ENCODE data around the gene ZBTB12. TPM values are rescaled to one million over a fixed set of nuclear protein-coding genes. Genes with fewer than 3 reads are reported as not detected.
A peak's percentile ranks its signal among the peaks of the same experiment; 100 is the strongest.

ZBTB12 gene
- total RNA-seq, 1 donor = 3.6 TPM

- Histone ChIP-seq H3K27me3 (ENCODE audit: insufficient read depth, low read length) (peaks cover 8% of the 10 kb centered on the region), H3K27ac (ENCODE audit: low read depth, low read length) (no peak overlapping the region)
These were observed 29.1 kb upstream of the ZBTB12 start for GRCh38 chr6:31930962-31931361.

GRCh38 chr6:31928672-31928939, 26.7 kb upstream of the ZBTB12 start:
- H3K4me1 ChIP-seq (ENCODE audit: insufficient read depth, low read length) = no peaks in the 10 kb centered on the region
- DNase-seq (ENCODE audit: insufficient read length, low spot score, missing footprints) = no peak
- H3K27me3 ChIP-seq (ENCODE audit: insufficient read depth, low read length) = peaks cover 7% of the 10 kb centered on the region
- no peak overlapping the region for H3K27ac ChIP-seq (ENCODE audit: low read depth, low read length)
- H4K20me1 ChIP-seq (ENCODE audit: insufficient read depth, low read length) = no peaks in the 10 kb centered on the region
- H3K4me3 ChIP-seq (ENCODE audit: insufficient read depth, low read length) = no peak overlapping the region
- H3K9me3 ChIP-seq (ENCODE audit: low read depth, low read length) = no peaks in the 10 kb centered on the region
- H3K79me2 ChIP-seq (ENCODE audit: insufficient read depth, low read length) = no peaks in the 10 kb centered on the region
- H3K4me2 ChIP-seq (ENCODE audit: insufficient read depth, low read length) = no peak overlapping the region
- no peak for TF ChIP-seq CTCF (IDR thresholded peaks at IDR 0.05; ENCODE audit: extremely low read depth, low read depth, low read length)
- H2AFZ ChIP-seq (ENCODE audit: low read length) = no peak overlapping the region
- H3K36me3 ChIP-seq (ENCODE audit: insufficient read depth, low read length) = no peaks in the 10 kb centered on the region

More at GRCh38 chr6:31930962-31931361, 29.1 kb upstream of the ZBTB12 start:
- H2AFZ ChIP-seq (ENCODE audit: low read length) = no peak overlapping the region
- no peak for DNase-seq (ENCODE audit: insufficient read length, low spot score, missing footprints)
- no peak overlapping the region for H3K4me2 ChIP-seq (ENCODE audit: insufficient read depth, low read length)
- H3K4me3 ChIP-seq (ENCODE audit: insufficient read depth, low read length) = no peak overlapping the region
- no peaks in the 10 kb centered on the region for H4K20me1 ChIP-seq (ENCODE audit: insufficient read depth, low read length)
- no peaks in the 10 kb centered on the region for H3K9me3 ChIP-seq (ENCODE audit: low read depth, low read length)
- no peak for TF ChIP-seq CTCF (IDR thresholded peaks at IDR 0.05; ENCODE audit: extremely low read depth, low read depth, low read length)
- H3K4me1 ChIP-seq (ENCODE audit: insufficient read depth, low read length) = no peaks in the 10 kb centered on the region
- H3K36me3 ChIP-seq (ENCODE audit: insufficient read depth, low read length) = no peaks in the 10 kb centered on the region
- H3K79me2 ChIP-seq (ENCODE audit: insufficient read depth, low read length) = no peaks in the 10 kb centered on the region

- Histone ChIP-seq H3K79me2 (ENCODE audit: insufficient read depth, low read length) (no peaks in the 10 kb centered on the region), H3K9me3 (ENCODE audit: low read depth, low read length) (no peaks in the 10 kb centered on the region), H3K27ac (ENCODE audit: low read depth, low read length) (no peak overlapping the region), H2AFZ (ENCODE audit: low read length) (peak overlapping the region; percentile 73), H3K4me3 (ENCODE audit: insufficient read depth, low read length) (peak overlapping the region; percentile 20), H3K4me1 (ENCODE audit: insufficient read depth, low read length) (no peaks in the 10 kb centered on the region), H3K27me3 (ENCODE audit: insufficient read depth, low read length) (peaks cover 1% of the 10 kb centered on the region), H3K36me3 (ENCODE audit: insufficient read depth, low read length) (no peaks in the 10 kb centered on the region), H3K4me2 (ENCODE audit: insufficient read depth, low read length) (peak overlapping the region; percentile 37), H4K20me1 (ENCODE audit: insufficient read depth, low read length) (no peaks in the 10 kb centered on the region)
- no peak for DNase-seq (ENCODE audit: insufficient read length, low spot score, missing footprints)
- TF ChIP-seq CTCF (IDR thresholded peaks at IDR 0.05; ENCODE audit: extremely low read depth, low read depth, low read length) = no peak
These were observed 26.2 kb upstream of the ZBTB12 start for GRCh38 chr6:31927863-31928671.

GRCh38 chr6:31927242-31927862, 25.5 kb upstream of the ZBTB12 start, which contains the start of gene C2:
TSS of gene C2 (plus strand) at chr6:31927717. CDS start at chr6:31927753, 36 bp downstream.
- no peak for TF ChIP-seq CTCF (IDR thresholded peaks at IDR 0.05; ENCODE audit: extremely low read depth, low read depth, low read length)
- H3K36me3 ChIP-seq (ENCODE audit: insufficient read depth, low read length) = no peaks in the 10 kb centered on the region
- H3K4me3 ChIP-seq (ENCODE audit: insufficient read depth, low read length) = peak within 1 kb of the TSS; percentile 20
- H3K27ac ChIP-seq (ENCODE audit: low read depth, low read length) = no peak within 1 kb of the TSS
- H3K4me2 ChIP-seq (ENCODE audit: insufficient read depth, low read length) = peak within 1 kb of the TSS; percentile 37
- no peaks in the 10 kb centered on the region for H3K9me3 ChIP-seq (ENCODE audit: low read depth, low read length)
- H4K20me1 ChIP-seq (ENCODE audit: insufficient read depth, low read length) = no peaks in the 10 kb centered on the region
- H3K79me2 ChIP-seq (ENCODE audit: insufficient read depth, low read length) = no peaks in the 10 kb centered on the region
- no peaks in the 10 kb centered on the region for H3K4me1 ChIP-seq (ENCODE audit: insufficient read depth, low read length)
- DNase-seq (ENCODE audit: insufficient read length, low spot score, missing footprints) = no peak
- H2AFZ ChIP-seq (ENCODE audit: low read length) = peak within 1 kb of the TSS; percentile 73
- H3K27me3 ChIP-seq (ENCODE audit: insufficient read depth, low read length) = no peaks in the 10 kb centered on the region

Measured in osteoblast (primary cell).